ENCODE data around the gene MARF1.

Gene MARF1

GRCh38 chr16:15564604-15565339 lies 78.2 kb downstream of the MARF1 start:
- Mint-ChIP-seq H3K4me1 (peaks cover 24% of the 10 kb centered on the region), H3K27me3 (ENCODE audit: low read depth) (no peaks in the 10 kb centered on the region), H3K27ac (no peak overlapping the region), H3K9me3 (no peaks in the 10 kb centered on the region), H3K4me3 (no peak overlapping the region), H3K36me3 (ENCODE audit: low read depth) (peaks cover 14% of the 10 kb centered on the region)
- TF ChIP-seq CTCF (IDR thresholded peaks at IDR 0.05; ENCODE audit: unreplicated experiment in 3 of 3): no peak

- Mint-ChIP-seq H3K4me3 (no peak overlapping the region), H3K9me3 (no peaks in the 10 kb centered on the region)
Measured at GRCh38 chr16:15559176-15559575, 83.8 kb downstream of the MARF1 start.

GRCh38 chr16:15557258-15557657 lies 85.7 kb downstream of the MARF1 start:
- no peak for TF ChIP-seq CTCF (IDR thresholded peaks at IDR 0.05; ENCODE audit: unreplicated experiment in 3 of 3)
- Mint-ChIP-seq H3K36me3 (ENCODE audit: low read depth) (no peaks in the 10 kb centered on the region), H3K27ac (no peak overlapping the region), H3K9me3 (no peaks in the 10 kb centered on the region), H3K4me3 (no peak overlapping the region), H3K4me1 (peaks cover 1% of the 10 kb centered on the region), H3K27me3 (ENCODE audit: low read depth) (no peaks in the 10 kb centered on the region)

More at GRCh38 chr16:15559176-15559575, 83.8 kb downstream of the MARF1 start:
- no peak for TF ChIP-seq CTCF (IDR thresholded peaks at IDR 0.05; ENCODE audit: unreplicated experiment in 3 of 3)
- Mint-ChIP-seq H3K36me3 (ENCODE audit: low read depth) (peaks cover 4% of the 10 kb centered on the region), H3K27ac (no peak overlapping the region), H3K4me1 (peaks cover 17% of the 10 kb centered on the region), H3K27me3 (ENCODE audit: low read depth) (no peaks in the 10 kb centered on the region)

GRCh38 chr16:15556130-15556529 lies 86.8 kb downstream of the MARF1 start:
- H3K4me3 Mint-ChIP-seq: no peak overlapping the region
- H3K27me3 Mint-ChIP-seq (ENCODE audit: low read depth): no peaks in the 10 kb centered on the region
- no peaks in the 10 kb centered on the region for H3K4me1 Mint-ChIP-seq
- H3K36me3 Mint-ChIP-seq (ENCODE audit: low read depth): no peaks in the 10 kb centered on the region
- no peak for TF ChIP-seq CTCF (IDR thresholded peaks at IDR 0.05; ENCODE audit: unreplicated experiment in 3 of 3)
- no peaks in the 10 kb centered on the region for H3K9me3 Mint-ChIP-seq
- no peak overlapping the region for H3K27ac Mint-ChIP-seq

- Mint-ChIP-seq H3K27me3 (ENCODE audit: low read depth) (no peaks in the 10 kb centered on the region), H3K36me3 (ENCODE audit: low read depth) (no peaks in the 10 kb centered on the region), H3K4me3 (no peak overlapping the region), H3K27ac (no peak overlapping the region), H3K9me3 (no peaks in the 10 kb centered on the region), H3K4me1 (peaks cover 5% of the 10 kb centered on the region)
- TF ChIP-seq CTCF (IDR thresholded peaks at IDR 0.05; ENCODE audit: unreplicated experiment in 3 of 3): no peak
Measured at GRCh38 chr16:15553313-15554088, 89.5 kb downstream of the MARF1 start.
